Colonic mucosa (tissue), 4 donors: ENCODE results near the gene PGAP1. TPM values are rescaled to one million over a fixed set of nuclear protein-coding genes. Genes with fewer than 3 reads are reported as not detected.

Source experiments
- DNase-seq: peaks from one replicate; pipeline ENCODE4 v3.0.0-alpha.2; 2020
- H3K27ac ChIP-seq: fragments of 200-600 bp; one replicate; pipeline ENCODE4 v1.8.0; 2021
- H3K27me3 ChIP-seq: fragments of 200-600 bp; one replicate; pipeline ENCODE4 v1.8.0; 2021
- H3K36me3 ChIP-seq: fragments of 200-600 bp; one replicate; pipeline ENCODE4 v1.8.0; 2021
- H3K4me1 ChIP-seq: fragments of 200-600 bp; one replicate; pipeline ENCODE4 v1.8.0; 2021; ENCODE audit warnings: mild to moderate bottlenecking
- H3K4me3 ChIP-seq: fragments of 200-600 bp; one replicate; pipeline ENCODE4 v1.8.0; 2021
- H3K9ac ChIP-seq, 2 donors: one replicate each; pipeline ENCODE4 v1.7.0; 2013; ENCODE audit warnings: control low read depth in 2 of 2, low read depth in 2 of 2, low read length in 2 of 2
- H3K9me3 ChIP-seq: fragments of 200-600 bp; one replicate; pipeline ENCODE4 v1.8.0; 2021
- CTCF ChIP-seq: fragments of 200-600 bp; IDR thresholded peaks from one replicate; pipeline ENCODE4 v1.8.0; 2022; ENCODE audit warnings: antibody characterized with exemption, mild to moderate bottlenecking
- intact Hi-C: fragments of 100-400 bp; cut with DNase I; formaldehyde crosslinking; loops from one replicate; pipeline ENCODE4 v1.14.1; 2022
- total RNA-seq, 2 donors: library from RNA; stranded (reverse); fragmentation: NEBNext Ultra II Directional in 1 of 2; extraction: Animal tissue kit (Norgen Biotek cat#: 25700) in 1 of 2; gene quantifications; one replicate each; pipeline ENCODE4 v1.2.1, GENCODE V29; 2021
- donor health status: healthy.
- donor health status: DM: no; HTN: no; CAD: no.
- donor health status: DM: no; HTN: no; CAD: no.

The PGAP1 gene
- total RNA-seq, 2 donors from 2014 or later, result 10.1 to 16.9 TPM

- no peak overlapping the region for H3K9ac ChIP-seq
- intact Hi-C loops, result no loop called here
- H3K36me3 ChIP-seq, result no peaks in the 10 kb centered on the region
- no peak for DNase-seq
- no peaks in the 10 kb centered on the region for H3K4me1 ChIP-seq
- TF ChIP-seq CTCF, result no peak
- H3K4me3 ChIP-seq, result no peak overlapping the region
- H3K27me3 ChIP-seq, result no peaks in the 10 kb centered on the region
- no peak overlapping the region for H3K27ac ChIP-seq
- H3K9me3 ChIP-seq, result no peaks in the 10 kb centered on the region
Observed at GRCh38 chr2:196963961-196964360, 37.5 kb upstream of the PGAP1 start.

- Histone ChIP-seq H3K36me3 (no peaks in the 10 kb centered on the region), H3K4me3 (no peak overlapping the region), H3K27ac (no peak overlapping the region), H3K9me3 (no peaks in the 10 kb centered on the region), H3K4me1 (no peaks in the 10 kb centered on the region), H3K9ac (no peak overlapping the region), H3K27me3 (no peaks in the 10 kb centered on the region)
- TF ChIP-seq CTCF, result no peak
- intact Hi-C loops, result no loop called here
- DNase-seq, result no peak
Observed at GRCh38 chr2:196963043-196963442, 36.5 kb upstream of the PGAP1 start.

GRCh38 chr2:196962325-196962724 lies 35.8 kb upstream of the PGAP1 start:
- intact Hi-C loops, result no loop called here
- DNase-seq, result no peak

GRCh38 chr2:196961889-196962288 lies 35.4 kb upstream of the PGAP1 start:
- H3K9ac ChIP-seq, result no peak overlapping the region
- H3K9me3 ChIP-seq, result no peaks in the 10 kb centered on the region
- H3K36me3 ChIP-seq, result no peaks in the 10 kb centered on the region
- DNase-seq, result no peak
- no peak overlapping the region for H3K4me3 ChIP-seq
- TF ChIP-seq CTCF, result no peak
- no peaks in the 10 kb centered on the region for H3K27me3 ChIP-seq
- no peak overlapping the region for H3K27ac ChIP-seq
- intact Hi-C loops, result no loop called here
- no peaks in the 10 kb centered on the region for H3K4me1 ChIP-seq

More at GRCh38 chr2:196962325-196962724, 35.8 kb upstream of the PGAP1 start:
- no peak overlapping the region for H3K4me3 ChIP-seq
- no peaks in the 10 kb centered on the region for H3K9me3 ChIP-seq
- no peak for TF ChIP-seq CTCF
- no peak overlapping the region for H3K9ac ChIP-seq
- no peak overlapping the region for H3K27ac ChIP-seq
- no peaks in the 10 kb centered on the region for H3K4me1 ChIP-seq
- no peaks in the 10 kb centered on the region for H3K36me3 ChIP-seq
- no peaks in the 10 kb centered on the region for H3K27me3 ChIP-seq

GRCh38 chr2:196959734-196960338 lies 33.3 kb upstream of the PGAP1 start:
- no peaks in the 10 kb centered on the region for H3K27me3 ChIP-seq
- intact Hi-C loops, result no loop called here

More at GRCh38 chr2:196959734-196960338, 33.3 kb upstream of the PGAP1 start:
- no peak for DNase-seq
- Histone ChIP-seq H3K9me3 (no peaks in the 10 kb centered on the region), H3K9ac (no peak overlapping the region), H3K4me1 (no peaks in the 10 kb centered on the region), H3K27ac (no peak overlapping the region), H3K36me3 (no peaks in the 10 kb centered on the region), H3K4me3 (no peak overlapping the region)
- no peak for TF ChIP-seq CTCF
